Fibroblast of lung (primary cell): Measurements from ENCODE around the gene RINL.

Experiments used
- EZH2 ChIP-seq: IDR thresholded peaks from 2 replicates; pipeline ENCODE4 v1.5.1; 2012; ENCODE audit warnings: low read length, control low read depth, mild to moderate bottlenecking; ENCODE audit errors: missing control alignments
- TF ChIP-seq, protein P1 (sequence below), 2 donors: IDR thresholded peaks in 1 of 2; conservative IDR thresholded peaks in 1 of 2; 1 replicate in 1 of 2; 2 replicates in 1 of 2; pipeline ENCODE4 v1.5.1; 2011 to 2012; ENCODE audit warnings: low read length in 2 of 2, control low read depth in 1 of 2, inconsistent platforms in 1 of 2, low read depth in 1 of 2, mild to moderate bottlenecking in 1 of 2

DNA sequence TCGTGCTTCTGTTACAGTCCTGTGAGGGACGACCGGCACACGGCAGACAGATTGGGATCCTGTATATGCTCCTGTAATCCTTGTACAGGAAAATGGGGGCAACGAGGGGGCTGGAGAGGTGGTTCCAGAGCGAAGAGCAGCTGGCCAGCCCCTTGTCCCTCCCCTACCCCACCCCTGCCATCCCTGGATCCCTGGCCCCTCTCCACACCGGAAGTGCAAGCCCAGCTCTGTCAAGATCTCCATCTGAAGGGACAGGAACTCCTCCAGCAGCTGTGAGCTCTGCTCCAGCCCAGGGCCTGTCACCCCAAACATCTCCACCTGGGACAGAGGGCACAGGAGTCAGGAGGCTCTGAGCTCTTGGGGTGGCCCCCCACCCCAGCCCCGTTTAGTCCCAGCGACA lies 39.4 kb upstream of the RINL start:
- TF ChIP-seq, protein P1, sequence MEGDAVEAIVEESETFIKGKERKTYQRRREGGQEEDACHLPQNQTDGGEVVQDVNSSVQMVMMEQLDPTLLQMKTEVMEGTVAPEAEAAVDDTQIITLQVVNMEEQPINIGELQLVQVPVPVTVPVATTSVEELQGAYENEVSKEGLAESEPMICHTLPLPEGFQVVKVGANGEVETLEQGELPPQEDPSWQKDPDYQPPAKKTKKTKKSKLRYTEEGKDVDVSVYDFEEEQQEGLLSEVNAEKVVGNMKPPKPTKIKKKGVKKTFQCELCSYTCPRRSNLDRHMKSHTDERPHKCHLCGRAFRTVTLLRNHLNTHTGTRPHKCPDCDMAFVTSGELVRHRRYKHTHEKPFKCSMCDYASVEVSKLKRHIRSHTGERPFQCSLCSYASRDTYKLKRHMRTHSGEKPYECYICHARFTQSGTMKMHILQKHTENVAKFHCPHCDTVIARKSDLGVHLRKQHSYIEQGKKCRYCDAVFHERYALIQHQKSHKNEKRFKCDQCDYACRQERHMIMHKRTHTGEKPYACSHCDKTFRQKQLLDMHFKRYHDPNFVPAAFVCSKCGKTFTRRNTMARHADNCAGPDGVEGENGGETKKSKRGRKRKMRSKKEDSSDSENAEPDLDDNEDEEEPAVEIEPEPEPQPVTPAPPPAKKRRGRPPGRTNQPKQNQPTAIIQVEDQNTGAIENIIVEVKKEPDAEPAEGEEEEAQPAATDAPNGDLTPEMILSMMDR (conservative IDR thresholded peaks at IDR 0.05 in 1 of 2, IDR thresholded peaks at IDR 0.05 in 1 of 2; ENCODE audit: low read depth in 1 of 2, low read length in 2 of 2), result no peak
- no peak for TF ChIP-seq EZH2
